Fibroblast of villous mesenchyme (primary cell): ENCODE data around the gene SLC22A31. TPM values are rescaled to one million over a fixed set of nuclear protein-coding genes. Genes with fewer than 3 reads are reported as not detected.
"Not testable (repeated sequence)": the region's sequence is repeated elsewhere in the genome, so short reads cannot be mapped to it uniquely, and the experiment has no call there.

Source experiments
- DNase-seq: peaks from one replicate; pipeline ENCODE4 v3.0.0-alpha.2; 2010; ENCODE audit warnings: low read depth
- H3K4me3 ChIP-seq: 2 replicates; pipeline ENCODE4 v1.5.1; 2011; ENCODE audit warnings: low read depth, mild to moderate bottlenecking, low read length
- CTCF ChIP-seq: IDR thresholded peaks from 2 replicates; pipeline ENCODE4 v1.5.1; 2012; ENCODE audit warnings: low read depth, mild to moderate bottlenecking, low read length; ENCODE audit not compliant: insufficient read depth
- total RNA-seq: library from RNA; depleted of rRNA; stranded (reverse); fragments of >200 nt; gene quantifications from 2 replicates; pipeline ENCODE4 v1.2.3, GENCODE V29; 2012

SLC22A31 gene
- total RNA-seq, 1 donor = under 0.01 TPM

GRCh38 chr16:89191901-89192185 is 8.5 kb downstream of the SLC22A31 start:
- TF ChIP-seq CTCF = no peak
- peak overlapping the region; percentile 57 for H3K4me3 ChIP-seq

DNA sequence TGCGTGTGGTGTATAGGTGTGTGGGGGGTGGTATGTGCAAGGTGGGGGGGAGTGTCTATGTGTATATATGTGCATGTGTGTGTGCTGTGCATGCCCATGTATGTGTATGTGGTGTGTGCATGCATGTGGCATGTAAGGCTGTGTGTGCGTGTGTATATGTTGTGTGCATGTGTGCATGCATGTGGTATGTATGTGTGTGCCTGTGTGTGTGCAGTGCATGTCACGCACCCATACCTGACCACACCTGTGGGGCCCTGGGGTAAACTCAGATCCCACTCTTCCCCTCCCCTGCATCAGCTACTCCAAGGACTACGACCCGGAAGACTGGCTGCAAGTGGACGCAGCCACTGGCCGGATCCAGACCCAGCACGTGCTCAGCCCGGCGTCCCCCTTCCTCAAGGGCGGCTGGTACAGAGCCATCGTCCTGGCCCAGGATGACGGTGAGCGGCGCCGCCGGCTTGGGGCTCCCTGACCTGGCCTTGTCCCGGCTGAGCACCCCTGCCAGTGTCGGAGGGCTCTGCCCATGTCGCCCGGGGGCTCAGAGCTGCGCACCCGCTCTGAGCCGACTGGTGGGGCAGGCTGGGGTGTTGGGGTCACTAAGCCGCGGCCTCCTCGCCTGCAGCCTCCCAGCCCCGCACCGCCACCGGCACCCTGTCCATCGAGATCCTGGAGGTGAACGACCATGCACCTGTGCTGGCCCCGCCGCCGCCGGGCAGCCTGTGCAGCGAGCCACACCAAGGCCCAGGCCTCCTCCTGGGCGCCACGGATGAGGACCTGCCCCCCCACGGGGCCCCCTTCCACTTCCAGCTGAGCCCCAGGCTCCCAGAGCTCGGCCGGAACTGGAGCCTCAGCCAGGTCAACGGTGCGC is 9.1 kb downstream of the SLC22A31 start:
- H3K4me3 ChIP-seq = no peak overlapping the region
- TF ChIP-seq CTCF = no peak
- DNase-seq = no peak

More at GRCh38 chr16:89191901-89192185, 8.5 kb downstream of the SLC22A31 start:
- no peak for DNase-seq

DNA sequence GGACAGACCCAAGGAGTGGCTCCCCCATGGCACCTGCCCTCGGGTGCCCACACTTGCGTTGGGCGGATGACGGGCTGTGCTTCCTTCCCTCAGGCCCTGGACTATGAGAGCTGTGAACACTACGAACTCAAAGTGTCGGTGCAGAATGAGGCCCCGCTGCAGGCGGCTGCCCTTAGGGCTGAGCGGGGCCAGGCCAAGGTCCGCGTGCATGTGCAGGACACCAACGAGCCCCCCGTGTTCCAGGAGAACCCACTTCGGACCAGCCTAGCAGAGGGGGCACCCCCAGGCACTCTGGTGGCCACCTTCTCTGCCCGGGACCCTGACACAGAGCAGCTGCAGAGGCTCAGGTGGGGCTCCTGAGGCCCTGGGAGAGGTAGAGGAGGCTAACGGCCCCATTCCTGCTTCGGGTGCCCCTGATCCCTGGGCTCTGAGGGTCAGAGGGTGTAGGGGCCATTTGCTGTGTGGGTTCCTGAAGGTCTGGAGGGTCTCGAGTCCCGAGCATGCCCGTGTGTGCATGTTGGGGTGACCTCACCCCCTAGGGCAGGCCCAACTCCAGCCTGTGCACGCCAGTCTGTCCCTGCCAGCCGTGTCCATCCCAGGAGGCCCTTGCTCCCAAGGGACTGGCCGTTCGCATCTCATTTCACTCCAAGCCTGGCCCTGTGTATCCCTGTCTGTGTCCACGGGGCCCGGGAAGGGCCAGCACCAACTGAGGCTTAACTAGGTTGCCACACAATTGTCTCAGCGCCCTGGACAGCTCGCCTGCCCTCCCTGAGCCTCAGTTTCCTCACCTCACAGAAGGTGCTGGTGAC is 10.0 kb downstream of the SLC22A31 start:
- H3K4me3 ChIP-seq = no peak overlapping the region
- no peak for TF ChIP-seq CTCF
- no peak for DNase-seq

- TF ChIP-seq CTCF = no peak
- no peak overlapping the region for H3K4me3 ChIP-seq
- no peak for DNase-seq
These were observed 10.8 kb downstream of the SLC22A31 start for GRCh38 chr16:89189358-89190025.

DNA sequence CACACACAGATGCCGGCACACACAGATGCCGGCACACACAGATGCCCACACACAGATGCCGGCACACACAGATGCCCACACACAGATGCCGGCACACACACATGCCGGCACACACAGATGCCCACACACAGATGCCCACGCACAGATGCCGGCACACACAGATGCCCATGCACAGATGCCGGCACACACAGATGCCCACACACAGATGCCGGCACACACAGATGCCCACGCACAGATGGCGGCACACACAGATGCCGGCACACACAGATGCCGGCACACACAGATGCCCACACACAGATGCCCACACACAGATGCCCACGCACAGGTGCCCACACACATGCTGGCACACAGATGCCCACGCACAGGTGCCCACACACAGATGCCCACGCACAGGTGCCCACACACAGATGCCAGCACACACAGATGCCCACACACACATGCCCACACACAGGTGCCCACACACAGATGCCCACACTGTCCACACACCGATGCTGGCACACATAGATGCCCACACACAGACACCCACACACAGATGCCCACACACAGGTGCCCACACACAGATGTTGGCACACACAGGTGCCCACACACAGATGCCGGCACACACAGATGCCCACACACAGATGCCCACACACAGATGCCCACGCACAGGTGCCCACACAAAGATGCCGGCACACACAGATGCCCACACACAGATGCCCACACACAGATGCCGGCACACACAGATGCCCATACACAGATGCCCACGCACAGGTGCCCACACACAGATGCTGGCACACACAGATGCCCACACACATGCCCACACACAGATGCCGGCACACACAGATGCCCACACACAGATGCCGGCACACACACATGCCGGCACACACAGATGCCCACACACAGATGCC is 11.6 kb downstream of the SLC22A31 start:
- not testable (repeated sequence) for DNase-seq, H3K4me3 ChIP-seq

GRCh38 chr16:89187770-89188392 is 12.5 kb downstream of the SLC22A31 start:
- TF ChIP-seq CTCF = no peak
- no peak for DNase-seq
- H3K4me3 ChIP-seq = no peak overlapping the region
